CD4-positive, alpha-beta T cell treated with Interleukin-2 at 100 ng/mL for 4 hours (primary cell): ENCODE data around the gene LRCH3.

ENCODE experiments used
- DNase-seq: peaks from one replicate; pipeline ENCODE4 v3.0.0-alpha.2; 2020; ENCODE audit warnings: low spot score

LRCH3 gene

GRCh38 chr3:197936819-197937384 is 145.8 kb downstream of the LRCH3 start:
- no peak for DNase-seq
